DMS153 treated with DMSO at 0.1 percent for 48 hours (cell line): ENCODE data around the gene FAM3A.

ENCODE experiments used
- DNase-seq: peaks from one replicate; lab custom pipeline; 2025; ENCODE audit not compliant: unreplicated experiment; lab: John Stamatoyannopoulos, UW

FAM3A gene

DNA sequence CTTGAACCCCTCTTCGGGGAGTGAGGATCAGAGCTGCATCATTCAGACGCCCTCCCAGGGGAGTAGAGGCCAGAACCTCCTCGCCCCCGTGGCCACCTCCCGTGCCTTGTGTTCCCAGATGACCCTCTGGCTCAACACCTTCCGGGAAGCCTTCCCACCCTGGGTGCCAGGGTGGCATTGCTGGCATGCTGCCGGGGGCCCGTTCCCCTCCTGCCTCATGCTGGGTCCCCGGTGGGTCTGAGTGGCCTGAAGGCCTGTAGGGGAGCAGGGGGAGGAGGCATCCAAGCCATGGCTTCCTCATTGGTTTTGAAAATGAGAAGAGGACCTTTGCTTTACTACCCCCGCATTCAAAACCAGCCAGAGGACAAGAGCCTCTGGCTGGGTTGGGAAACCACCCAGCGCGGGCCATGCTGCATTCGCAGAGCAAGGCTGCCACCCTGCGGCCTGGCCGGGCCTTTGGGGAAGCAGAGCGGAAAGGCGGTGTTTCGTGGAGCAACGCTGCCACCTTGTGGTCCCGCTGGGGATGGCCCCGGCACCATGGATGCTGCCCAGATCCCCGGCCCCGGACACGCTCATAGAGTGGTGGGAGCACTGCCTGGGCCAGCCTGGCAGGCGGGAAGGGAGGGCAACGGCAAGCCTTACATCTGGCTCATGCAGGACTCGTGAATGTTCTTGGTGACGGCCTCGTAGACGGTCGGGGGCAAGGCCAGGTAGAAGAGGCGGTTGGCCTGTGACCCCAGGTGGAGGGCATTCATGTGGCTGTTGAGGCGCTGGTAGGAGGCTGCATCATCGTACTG, 18.7 kb upstream of the FAM3A start:
- peak; percentile 74 for DNase-seq

DNA sequence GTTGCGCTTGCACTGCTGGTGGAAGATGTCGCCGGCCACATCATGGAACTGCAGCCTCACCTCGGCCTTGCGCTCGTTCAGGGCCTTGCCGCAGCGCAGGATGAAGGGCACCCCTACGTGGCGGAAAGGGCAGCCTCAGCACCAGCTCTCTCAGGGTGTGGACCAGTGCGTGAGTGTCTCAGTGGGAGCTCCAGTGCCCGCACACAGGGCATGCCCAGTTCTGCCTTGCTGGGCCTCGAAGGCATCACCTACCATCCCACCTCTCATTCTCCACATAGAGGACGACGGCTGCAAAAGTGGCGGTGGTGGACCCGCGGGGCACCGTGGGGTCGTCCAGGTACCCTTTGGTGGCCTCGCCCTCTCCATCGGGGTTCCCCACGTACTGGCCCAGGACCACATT, 16.7 kb upstream of the FAM3A start:
- DNase-seq, result no peak

- DNase-seq, result no peak
Measured at GRCh38 chrX:154531626-154532025, 15.6 kb upstream of the FAM3A start.

GRCh38 chrX:154530286-154530685, 14.3 kb upstream of the FAM3A start:
- no peak for DNase-seq

DNA sequence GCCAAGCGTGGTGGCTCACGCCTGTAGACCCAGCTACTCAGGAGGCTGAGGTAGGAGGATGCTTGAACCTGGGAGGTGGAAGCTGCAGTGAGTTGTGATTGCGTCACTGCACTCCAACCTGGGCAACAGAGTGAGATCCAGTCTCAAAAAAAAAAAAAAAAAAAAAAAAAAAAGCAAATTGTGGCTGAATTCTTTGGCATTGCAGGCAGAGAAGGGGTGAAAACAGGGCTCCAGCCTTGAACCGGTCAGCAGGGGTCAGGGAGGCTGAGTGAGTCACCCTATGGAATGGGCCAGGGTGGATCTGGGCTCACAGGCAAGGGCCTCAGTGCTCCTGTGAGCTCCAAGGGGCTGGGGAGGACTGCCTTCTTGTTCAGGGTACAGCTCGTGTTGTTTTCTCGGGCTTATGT, 13.2 kb upstream of the FAM3A start:
- no peak for DNase-seq

GRCh38 chrX:154526901-154527675, 11.1 kb upstream of the FAM3A start:
- peak; percentile 85 for DNase-seq

DNA sequence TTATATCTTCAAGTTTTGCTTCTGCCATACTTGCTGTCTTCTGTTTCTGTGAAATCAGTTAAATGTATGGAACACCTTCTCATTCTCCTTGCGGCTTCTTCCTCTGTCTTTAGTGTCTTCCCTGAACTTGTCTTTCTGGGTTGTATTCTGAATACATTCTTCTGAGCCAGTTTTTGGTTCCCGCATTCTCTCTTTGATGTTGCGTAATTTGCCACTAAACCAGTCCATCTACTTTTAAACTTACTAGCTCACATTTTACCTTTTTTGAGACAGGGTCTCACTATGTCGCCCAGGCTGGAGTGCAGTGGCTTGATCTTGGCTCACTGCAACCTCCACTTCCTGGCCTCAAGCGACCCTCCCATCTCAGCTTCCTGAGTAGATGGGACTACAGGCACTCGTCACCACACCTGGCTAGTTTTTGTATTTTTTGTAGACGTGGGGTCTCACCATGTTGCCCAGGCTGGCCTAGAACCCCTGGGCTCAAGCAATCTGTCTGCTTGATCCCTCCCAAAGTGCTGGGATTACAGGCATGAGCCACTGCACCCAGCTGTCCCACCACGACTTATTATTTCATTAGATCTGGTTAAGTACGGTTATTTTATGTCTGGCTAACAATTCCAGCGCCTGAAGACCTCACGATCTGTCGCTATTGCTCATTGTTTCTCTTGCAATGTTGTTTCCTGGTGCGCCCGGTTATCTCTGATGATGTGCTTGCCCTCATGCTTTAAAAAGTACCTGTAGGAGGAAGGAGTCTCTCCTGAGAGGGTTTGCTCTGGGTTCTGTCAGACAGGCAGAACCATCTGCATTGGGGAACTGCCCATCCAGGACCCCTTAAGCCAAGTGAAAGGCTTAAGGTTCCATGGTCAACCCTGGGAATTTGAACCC, 9.8 kb upstream of the FAM3A start:
- no peak for DNase-seq

DNA sequence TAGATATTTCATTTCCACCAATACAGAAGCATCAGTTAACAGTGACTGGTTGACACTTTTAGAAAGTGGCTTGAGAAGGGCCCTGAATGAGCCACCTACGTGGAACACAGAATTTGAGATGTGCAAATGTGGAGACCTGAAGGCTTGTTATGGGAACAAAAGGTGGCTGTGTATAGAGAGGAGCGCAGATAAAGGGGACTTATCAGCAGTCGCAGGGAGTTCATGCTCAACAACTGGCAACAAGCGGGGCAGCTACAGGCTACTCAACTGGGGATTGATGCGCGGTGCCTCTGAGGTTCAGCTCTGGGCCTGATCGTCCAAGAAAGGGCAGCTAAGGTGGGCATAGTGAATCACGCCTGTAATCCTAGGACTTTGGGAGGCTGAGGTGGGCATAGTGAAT, 3.4 kb upstream of the FAM3A start:
- no peak for DNase-seq

DNA sequence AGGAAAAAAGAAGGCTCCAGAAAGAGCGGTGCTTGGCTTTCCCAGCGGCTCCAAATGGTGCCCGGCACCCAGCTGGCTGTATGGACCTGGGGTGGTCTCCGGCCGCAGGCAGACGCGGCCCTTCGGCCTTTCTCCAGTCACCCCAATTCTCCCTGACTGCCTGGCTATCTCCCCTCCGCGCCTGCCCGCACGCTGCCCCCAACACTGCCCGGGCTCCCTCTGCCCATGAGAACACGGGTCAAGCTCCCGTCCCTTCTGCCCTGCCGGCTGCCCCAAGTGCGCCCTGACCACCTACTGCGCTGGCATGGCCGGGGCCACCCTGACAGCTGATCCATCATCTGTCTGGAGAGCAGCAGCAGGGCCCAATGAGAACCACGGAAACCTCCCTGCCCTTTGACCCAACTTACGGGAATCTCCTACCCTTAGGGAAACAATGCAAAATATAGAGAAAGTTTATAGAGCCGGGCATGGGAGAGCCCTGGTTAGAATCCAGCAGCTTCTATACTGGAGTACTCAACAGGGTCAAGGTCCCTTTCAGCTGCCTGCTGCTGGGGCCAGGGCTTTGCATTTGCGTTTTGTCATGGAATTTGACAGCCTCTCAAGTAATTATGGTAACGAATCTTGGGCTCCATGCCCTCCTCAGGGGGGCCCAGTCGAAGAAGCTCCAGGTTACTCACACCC, 1.2 kb upstream of the FAM3A start:
- no peak for DNase-seq

- peak; percentile 63 for DNase-seq
Measured at GRCh38 chrX:154516656-154517100, 646 bp upstream of the FAM3A start.

- DNase-seq, result no peak
Measured at GRCh38 chrX:154515090-154515965, 704 bp downstream of the FAM3A start.

GRCh38 chrX:154513716-154514115, 2.3 kb downstream of the FAM3A start:
- no peak for DNase-seq

- no peak for DNase-seq
Measured at GRCh38 chrX:154512879-154513553, 3.0 kb downstream of the FAM3A start.

- DNase-seq, result no peak
Measured at GRCh38 chrX:154511761-154512160, 4.3 kb downstream of the FAM3A start.

- DNase-seq, result no peak
Measured at GRCh38 chrX:154509455-154509854, 6.6 kb downstream of the FAM3A start.

GRCh38 chrX:154508384-154508745, 7.7 kb downstream of the FAM3A start:
- no peak for DNase-seq

DNA sequence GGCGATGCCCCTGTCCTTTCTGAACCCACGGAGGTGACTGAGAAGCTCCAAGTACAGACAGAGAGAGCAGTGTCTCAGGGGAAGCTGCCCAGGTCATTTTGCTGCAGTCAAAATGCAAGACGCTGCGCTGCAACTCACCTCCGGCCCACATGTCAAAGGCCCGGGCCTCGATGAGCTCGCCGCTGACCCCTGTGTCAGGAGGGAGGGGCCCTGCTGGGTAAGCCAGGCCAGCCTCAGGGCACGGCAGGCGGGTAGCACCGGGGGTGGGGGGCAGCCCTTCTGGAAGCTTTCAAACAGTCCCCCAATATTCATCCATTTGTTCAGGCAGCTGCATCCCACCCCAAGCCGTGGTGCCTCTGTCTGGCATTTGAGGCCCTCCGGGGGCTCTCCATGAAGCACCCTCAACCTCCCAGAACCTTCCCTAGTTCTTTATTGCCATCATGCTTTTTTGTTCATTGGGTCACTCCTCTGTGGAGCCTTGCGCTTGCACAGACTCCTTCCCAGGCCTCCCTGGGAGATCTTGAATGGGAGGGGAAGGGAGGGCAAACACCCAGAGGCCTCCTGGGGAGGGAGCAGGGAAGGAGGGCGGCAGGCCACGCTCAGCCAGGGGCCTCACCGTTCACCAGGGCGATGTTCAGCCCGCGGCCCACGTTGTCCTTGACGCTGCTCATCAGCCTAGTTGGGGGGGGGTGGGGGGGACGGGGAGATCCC, 8.2 kb downstream of the FAM3A start:
- DNase-seq, result no peak

DNA sequence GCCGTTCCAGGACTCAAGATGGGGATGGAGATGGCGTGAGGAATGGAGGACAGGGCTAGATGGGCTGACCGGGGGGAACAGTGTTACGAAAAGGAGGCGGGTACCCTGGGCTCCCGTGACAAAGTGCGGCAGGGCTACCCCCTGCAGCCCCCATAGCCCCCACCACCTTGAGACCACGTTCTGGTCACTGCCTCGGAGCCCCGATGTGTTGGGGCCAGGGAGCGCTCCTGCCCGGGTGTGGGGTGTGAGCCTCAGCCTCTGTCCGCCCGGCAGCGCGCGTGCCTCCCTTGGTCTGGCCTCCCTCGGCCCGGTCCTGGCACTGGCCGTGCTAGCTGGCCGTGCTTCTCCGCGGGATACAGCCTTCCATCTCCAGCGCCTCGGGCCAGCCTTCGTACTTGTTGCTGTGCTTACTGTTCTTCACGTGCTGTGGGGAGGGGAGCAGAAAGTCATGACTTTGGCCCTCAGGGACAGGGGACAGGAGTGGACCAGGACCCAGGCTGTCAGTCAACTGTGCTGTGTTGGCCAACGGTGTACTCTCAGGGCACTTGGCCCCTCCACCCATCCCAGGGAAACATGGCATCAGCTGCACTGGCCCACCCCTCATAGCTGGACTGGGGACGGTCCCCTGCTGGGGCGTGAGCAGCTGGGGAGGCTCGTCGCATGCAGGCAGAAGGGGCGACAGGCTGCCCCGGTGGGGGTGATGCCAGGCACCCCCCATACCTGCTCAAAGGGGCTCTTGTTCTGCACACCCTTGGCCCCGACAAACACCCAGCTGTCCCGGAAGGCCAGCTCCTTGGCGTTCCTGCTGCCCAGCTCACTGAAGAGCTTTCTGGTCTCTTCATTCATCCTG, 9.3 kb downstream of the FAM3A start:
- no peak for DNase-seq
